GM12873 (cell line): ENCODE measurements around the gene CACNG6.

ENCODE experiments used
- TF ChIP-seq, protein P1 (sequence below): IDR thresholded peaks from 2 replicates; pipeline ENCODE4 v1.5.1; 2012; ENCODE audit warnings: low read depth, mild to moderate bottlenecking, moderate library complexity, low read length, control low read depth; ENCODE audit not compliant: insufficient read depth; ENCODE audit errors: missing control alignments

CACNG6 gene

GRCh38 chr19:54010474-54010873 is 19.0 kb downstream of the CACNG6 start:
- TF ChIP-seq, protein P1, sequence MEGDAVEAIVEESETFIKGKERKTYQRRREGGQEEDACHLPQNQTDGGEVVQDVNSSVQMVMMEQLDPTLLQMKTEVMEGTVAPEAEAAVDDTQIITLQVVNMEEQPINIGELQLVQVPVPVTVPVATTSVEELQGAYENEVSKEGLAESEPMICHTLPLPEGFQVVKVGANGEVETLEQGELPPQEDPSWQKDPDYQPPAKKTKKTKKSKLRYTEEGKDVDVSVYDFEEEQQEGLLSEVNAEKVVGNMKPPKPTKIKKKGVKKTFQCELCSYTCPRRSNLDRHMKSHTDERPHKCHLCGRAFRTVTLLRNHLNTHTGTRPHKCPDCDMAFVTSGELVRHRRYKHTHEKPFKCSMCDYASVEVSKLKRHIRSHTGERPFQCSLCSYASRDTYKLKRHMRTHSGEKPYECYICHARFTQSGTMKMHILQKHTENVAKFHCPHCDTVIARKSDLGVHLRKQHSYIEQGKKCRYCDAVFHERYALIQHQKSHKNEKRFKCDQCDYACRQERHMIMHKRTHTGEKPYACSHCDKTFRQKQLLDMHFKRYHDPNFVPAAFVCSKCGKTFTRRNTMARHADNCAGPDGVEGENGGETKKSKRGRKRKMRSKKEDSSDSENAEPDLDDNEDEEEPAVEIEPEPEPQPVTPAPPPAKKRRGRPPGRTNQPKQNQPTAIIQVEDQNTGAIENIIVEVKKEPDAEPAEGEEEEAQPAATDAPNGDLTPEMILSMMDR, result no peak

DNA sequence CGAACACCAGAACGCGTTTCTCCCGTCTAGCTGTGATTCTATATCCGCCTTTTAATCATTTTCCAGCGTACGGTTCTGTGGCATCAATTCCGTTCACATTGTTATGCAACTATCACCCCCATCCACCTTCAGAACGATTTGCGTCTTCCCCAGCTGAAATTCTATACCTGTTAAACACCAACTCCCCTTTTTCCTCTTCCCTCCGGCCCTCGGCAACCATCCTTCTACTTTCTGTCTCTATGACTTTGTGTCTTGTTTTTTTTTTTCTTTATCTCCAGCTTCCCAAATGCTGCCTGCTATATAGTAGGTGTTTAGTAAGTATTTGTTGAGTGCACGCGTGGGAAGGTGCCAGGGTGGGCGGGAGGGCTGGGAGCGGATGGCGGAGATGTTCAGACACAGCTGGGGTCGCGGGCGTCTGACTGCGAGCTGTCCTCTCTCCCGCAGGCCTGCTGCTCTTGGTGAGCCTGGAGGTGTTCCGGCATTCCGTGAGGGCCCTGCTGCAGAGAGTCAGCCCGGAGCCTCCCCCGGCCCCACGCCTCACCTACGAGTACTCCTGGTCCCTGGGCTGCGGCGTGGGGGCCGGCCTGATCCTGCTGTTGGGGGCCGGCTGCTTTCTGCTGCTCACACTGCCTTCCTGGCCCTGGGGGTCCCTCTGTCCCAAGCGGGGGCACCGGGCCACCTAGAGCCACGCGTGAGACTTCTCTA is 20.2 kb downstream of the CACNG6 start:
- TF ChIP-seq, protein P1, result no peak

- TF ChIP-seq, protein P1, result no peak
These were observed 22.4 kb downstream of the CACNG6 start for GRCh38 chr19:54013866-54014265.

- TF ChIP-seq, protein P1, result no peak
These were observed 23.6 kb downstream of the CACNG6 start for GRCh38 chr19:54014920-54015560.

GRCh38 chr19:54017261-54017660 is 25.8 kb downstream of the CACNG6 start:
- TF ChIP-seq, protein P1, result no peak

GRCh38 chr19:54021363-54021762 is 29.9 kb downstream of the CACNG6 start:
- TF ChIP-seq, protein P1, result no peak

- TF ChIP-seq, protein P1, result no peak
These were observed 30.5 kb downstream of the CACNG6 start for GRCh38 chr19:54021932-54022331.
